WTC11 (cell line): ENCODE measurements around the gene LRRC7. TPM values are rescaled to one million over a fixed set of nuclear protein-coding genes. Genes with fewer than 3 reads are reported as not detected.

ENCODE experiments used
- ATAC-seq: fragments of 200-7000 bp; cut with Tn5 transposase; 2 replicates; pipeline ENCODE4 v1.10.0; 2021; ENCODE audit warnings: mild to moderate bottlenecking, moderate library complexity
- CTCF ChIA-PET: fragments of 300-600 bp; sonication (Branson Sonifier 250); formaldehyde crosslinking; loops from one replicate; lab custom pipeline; 2021; ENCODE audit warnings: antibody characterized with exemption; lab: Charles Lee
- POLR2A ChIA-PET: fragments of 350-600 bp; sonication (Branson Sonifier 250); formaldehyde crosslinking; loops from one replicate; lab custom pipeline; 2021; ENCODE audit warnings: antibody characterized with exemption; lab: Charles Lee
- DNase-seq: peaks from one replicate; pipeline ENCODE4 v3.0.0; 2021; ENCODE audit warnings: low spot score
- H3K27ac Mint-ChIP-seq: 2 replicates; pipeline ENCODE4 v1.8.0; 2021; ENCODE audit warnings: mixed read lengths
- H3K27me3 Mint-ChIP-seq: 2 replicates; pipeline ENCODE4 v1.8.0; 2021; ENCODE audit warnings: low read depth, mild to moderate bottlenecking, moderate library complexity, mixed read lengths
- H3K36me3 Mint-ChIP-seq: 2 replicates; pipeline ENCODE4 v1.8.0; 2021; ENCODE audit warnings: mixed read lengths
- H3K4me1 Mint-ChIP-seq: 2 replicates; pipeline ENCODE4 v1.8.0; 2022; ENCODE audit warnings: mixed read lengths
- H3K4me3 Mint-ChIP-seq: 2 replicates; pipeline ENCODE4 v1.8.0; 2021; ENCODE audit warnings: mild to moderate bottlenecking, moderate library complexity, mixed read lengths
- H3K9me3 Mint-ChIP-seq: 2 replicates; pipeline ENCODE4 v1.8.0; 2021; ENCODE audit warnings: mixed read lengths
- ATF1 ChIP-seq: sonication (generic); formaldehyde crosslinking; IDR thresholded peaks from 2 replicates; pipeline ENCODE4 v1.8.1; 2023; ENCODE audit warnings: mild to moderate bottlenecking, moderate library complexity, missing genetic modification reagents
- ATF3 ChIP-seq: sonication (generic); formaldehyde crosslinking; conservative IDR thresholded peaks from 2 replicates; pipeline ENCODE4 v1.8.1; 2022; ENCODE audit warnings: mild to moderate bottlenecking, missing genetic modification reagents
- CBFB ChIP-seq: sonication (generic); formaldehyde crosslinking; IDR thresholded peaks from 2 replicates; pipeline ENCODE4 v1.8.1; 2022; ENCODE audit warnings: mild to moderate bottlenecking, low read depth, missing genetic modification reagents
- CREB1 ChIP-seq: sonication (generic); formaldehyde crosslinking; IDR thresholded peaks from 2 replicates; pipeline ENCODE4 v1.8.0; 2023; ENCODE audit warnings: mild to moderate bottlenecking, missing genetic modification reagents
- E2F4 ChIP-seq: sonication (generic); formaldehyde crosslinking; IDR thresholded peaks from 2 replicates; pipeline ENCODE4 v1.8.1; 2022; ENCODE audit warnings: low read depth, mild to moderate bottlenecking, moderate library complexity, missing genetic modification reagents, borderline replicate concordance
- ERG ChIP-seq: fragments of 250-450 bp; sonication (Bioruptor Pico); IDR thresholded peaks from 2 replicates; pipeline ENCODE4 v1.8.0; 2021; ENCODE audit warnings: mild to moderate bottlenecking
- FOXP4 ChIP-seq: sonication (generic); formaldehyde crosslinking; IDR thresholded peaks from 2 replicates; pipeline ENCODE4 v1.8.0; 2022; ENCODE audit warnings: mild to moderate bottlenecking, missing genetic modification reagents
- JAZF1 ChIP-seq: fragments of 250-450 bp; sonication (Bioruptor Pico); IDR thresholded peaks from 2 replicates; pipeline ENCODE4 v1.9.0; 2021; ENCODE audit warnings: moderate library complexity, mild to moderate bottlenecking, inconsistent platforms
- SMAD4 ChIP-seq: sonication (generic); formaldehyde crosslinking; IDR thresholded peaks from 2 replicates; pipeline ENCODE4 v1.8.0; 2022; ENCODE audit warnings: mild to moderate bottlenecking, missing genetic modification reagents
- TCF7 ChIP-seq: sonication (generic); formaldehyde crosslinking; IDR thresholded peaks from 2 replicates; pipeline ENCODE4 v1.8.0; 2022; ENCODE audit warnings: mild to moderate bottlenecking, low read depth, missing genetic modification reagents, moderate library complexity
- ZNF121 ChIP-seq: sonication (generic); formaldehyde crosslinking; IDR thresholded peaks from 2 replicates; pipeline ENCODE4 v1.8.0; 2023; ENCODE audit warnings: missing genetic modification reagents
- ZNF232 ChIP-seq: sonication (generic); formaldehyde crosslinking; IDR thresholded peaks from 2 replicates; pipeline ENCODE4 v1.8.0; 2022; ENCODE audit warnings: mild to moderate bottlenecking, missing genetic modification reagents
- ZNF263 ChIP-seq: sonication (generic); formaldehyde crosslinking; IDR thresholded peaks from 2 replicates; pipeline ENCODE4 v1.8.1; 2022; ENCODE audit warnings: low read depth, mild to moderate bottlenecking, moderate library complexity, missing genetic modification reagents
- ZNF281 ChIP-seq: sonication (generic); formaldehyde crosslinking; IDR thresholded peaks from 2 replicates; pipeline ENCODE4 v1.8.0; 2023; ENCODE audit warnings: mild to moderate bottlenecking, missing genetic modification reagents
- ZNF396 ChIP-seq: fragments of 250-450 bp; sonication (Bioruptor Pico); IDR thresholded peaks from 2 replicates; pipeline ENCODE4 v1.8.0; 2021; ENCODE audit warnings: mild to moderate bottlenecking, moderate library complexity, borderline replicate concordance
- ZNF423 ChIP-seq: fragments of 250-450 bp; sonication (Bioruptor Pico); IDR thresholded peaks from 2 replicates; pipeline ENCODE4 v2.1.2; 2022; ENCODE audit warnings: mild to moderate bottlenecking, moderate library complexity
- ZNF512 ChIP-seq: sonication (generic); formaldehyde crosslinking; IDR thresholded peaks from 2 replicates; pipeline ENCODE4 v1.8.1; 2022; ENCODE audit warnings: missing genetic modification reagents, borderline replicate concordance
- ZNF671 ChIP-seq: fragments of 250-450 bp; sonication (Bioruptor Pico); IDR thresholded peaks from 2 replicates; pipeline ENCODE4 v1.8.0; 2021; ENCODE audit warnings: mild to moderate bottlenecking
- total RNA-seq: library from RNA; stranded (reverse); gene quantifications from 3 replicates; pipeline ENCODE4 v1.2.3, GENCODE V29; 2021

The LRRC7 gene
- total RNA-seq, 1 experiment from 2014 or later: not detected

- Mint-ChIP-seq H3K36me3 (no peaks in the 10 kb centered on the region), H3K27me3 (peaks cover 80% of the 10 kb centered on the region)
- ChIA-PET CTCF (no interaction called here), POLR2A (no interaction called here)
- 0 out of 2 replicates have a peak, but pooled peaks have one; percentile 4 for ATAC-seq
- no peak for TF ChIP-seq ZNF232 (CRISPR knock-in tag)
- no peak for TF ChIP-seq FOXP4
- no peak for TF ChIP-seq ZNF263 (CRISPR knock-in tag)
- TF ChIP-seq CBFB: no peak
- no peak for TF ChIP-seq E2F4 (CRISPR knock-in tag)
- no peak for TF ChIP-seq ZNF281 (CRISPR knock-in tag)
- TF ChIP-seq CREB1 (CRISPR knock-in tag): no peak
- no peak for TF ChIP-seq TCF7 (CRISPR knock-in tag)
- no peak for TF ChIP-seq ZNF121
- TF ChIP-seq ZNF512 (CRISPR knock-in tag): no peak
- no peak for TF ChIP-seq ZNF423 (CRISPR knock-in tag)
- TF ChIP-seq ATF3: no peak
- no peak for TF ChIP-seq ZNF396
- TF ChIP-seq JAZF1 (CRISPR knock-in tag): no peak
- no peak for TF ChIP-seq ZNF671
- TF ChIP-seq, all 79 proteins: peak for 0
- DNase-seq: peak; percentile 17
- H3K4me1 Mint-ChIP-seq: peaks cover 19% of the 10 kb centered on the region
- peak overlapping the region; percentile 84 for H3K4me3 Mint-ChIP-seq
- H3K9me3 Mint-ChIP-seq: no peaks in the 10 kb centered on the region
- H3K27ac Mint-ChIP-seq: no peak overlapping the region
These were observed 876 bp downstream of the LRRC7 start for GRCh38 chr1:69568421-69569174.

GRCh38 chr1:69569175-69569541 lies 1.4 kb downstream of the LRRC7 start:
- ChIA-PET POLR2A (no interaction called here), CTCF (interaction anchor here (0.7 kb wide), 1 partner anchor 192 kb away, joined by 5 read pairs; no protein-coding TSS in a partner anchor)
- H3K4me3 Mint-ChIP-seq: peak overlapping the region; percentile 84
- H3K4me1 Mint-ChIP-seq: peaks cover 19% of the 10 kb centered on the region
- DNase-seq (no peak), ATAC-seq (no peak)
- no peaks in the 10 kb centered on the region for H3K9me3 Mint-ChIP-seq
- TF ChIP-seq SMAD4 (CRISPR knock-in tag): no peak
- TF ChIP-seq ATF1 (CRISPR knock-in tag): no peak
- TF ChIP-seq CBFB: no peak
- TF ChIP-seq ERG (CRISPR knock-in tag): no peak
- H3K36me3 Mint-ChIP-seq: no peaks in the 10 kb centered on the region
- H3K27me3 Mint-ChIP-seq: peaks cover 84% of the 10 kb centered on the region
- no peak overlapping the region for H3K27ac Mint-ChIP-seq
